Measurements from ENCODE around the gene ZNF467. TPM values are rescaled to one million over a fixed set of nuclear protein-coding genes. Genes with fewer than 3 reads are reported as not detected.

The ZNF467 gene
- total and polyA plus RNA-seq, 2 donors (not counting 3 experiments of a cell fraction or from before 2014, with no cell fraction given) = 4.2 to 8.9 TPM

DNA sequence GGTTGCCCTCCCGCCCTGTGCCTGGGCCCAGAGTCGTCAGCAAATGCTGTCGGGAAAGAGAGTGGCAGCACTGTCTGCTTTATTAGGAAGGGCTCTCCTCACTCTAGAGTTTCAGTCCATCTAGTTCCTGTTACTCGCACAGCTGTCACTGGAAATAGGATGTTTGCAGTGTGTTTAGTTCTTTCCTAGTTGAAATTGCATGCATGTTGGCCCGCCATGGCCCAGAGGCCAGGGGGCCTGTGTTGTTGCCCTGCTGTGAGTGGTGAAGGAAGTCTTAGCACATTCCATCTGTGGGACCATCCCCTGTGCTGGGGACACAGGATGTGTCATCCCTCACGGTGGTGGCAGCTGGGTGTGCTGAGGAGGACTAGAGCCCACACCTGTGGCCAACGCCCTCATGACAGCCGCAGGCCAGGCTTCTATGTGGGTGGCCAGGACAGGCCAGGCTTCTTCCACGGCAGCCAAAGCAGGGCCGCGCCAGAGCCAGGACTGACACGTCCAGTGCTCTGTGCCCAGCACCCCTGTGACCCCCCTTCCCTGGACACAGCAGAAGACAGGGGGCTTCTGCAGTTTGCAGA lies 45.4 kb downstream of the ZNF467 start:
- no peaks in the 10 kb centered on the region for H3K27me3 ChIP-seq (ENCODE audit: control insufficient read depth in 2 of 2, insufficient read depth in 2 of 2, low read length in 2 of 2)
- no peaks in the 10 kb centered on the region for H3K9me3 ChIP-seq (replicated peaks; ENCODE audit: control insufficient read depth, insufficient read depth, low read length)
- H3K9ac ChIP-seq (replicated peaks; ENCODE audit: extremely low read depth, insufficient read depth, low read length) = no peak overlapping the region
- H3K4me1 ChIP-seq (ENCODE audit: control insufficient read depth, extremely low read depth, insufficient read depth, low read length) = no peaks in the 10 kb centered on the region
- ChIA-PET CTCF (no interaction called here), POLR2A (no interaction called here)
- no peaks in the 10 kb centered on the region for H3K79me2 ChIP-seq (ENCODE audit: control insufficient read depth, insufficient read depth, low read length)
- peaks cover 0 to 23% of the 10 kb centered on the region in 2 experiments for H3K36me3 ChIP-seq (ENCODE audit: control insufficient read depth in 2 of 2, extremely low read depth in 1 of 2, insufficient read depth in 2 of 2, low read length in 2 of 2)
- H3K27ac ChIP-seq (ENCODE audit: insufficient read depth, low read depth, low read length) = no peak overlapping the region
- H3K4me2 ChIP-seq (ENCODE audit: insufficient read depth, low read length) = no peak overlapping the region
- no peak for FAIRE-seq
- H3K9me1 ChIP-seq (replicated peaks; ENCODE audit: control insufficient read depth, extremely low read depth, insufficient read depth, low read length) = no peaks in the 10 kb centered on the region
- no peaks in the 10 kb centered on the region for H4K20me1 ChIP-seq (replicated peaks; ENCODE audit: control insufficient read depth, extremely low read depth, insufficient read depth, low read length)
- no peak for DNase-seq (ENCODE audit: low read depth, low spot score)
- dilution Hi-C loops (cut with MboI; ENCODE audit: extremely low pct_ligation_motif_present, low sequenced_read_pairs) = no loop called here
- TF ChIP-seq, protein P1, sequence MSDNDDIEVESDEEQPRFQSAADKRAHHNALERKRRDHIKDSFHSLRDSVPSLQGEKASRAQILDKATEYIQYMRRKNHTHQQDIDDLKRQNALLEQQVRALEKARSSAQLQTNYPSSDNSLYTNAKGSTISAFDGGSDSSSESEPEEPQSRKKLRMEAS (IDR thresholded peaks at IDR 0.05; ENCODE audit: insufficient read depth, insufficient read length) = no peak
- TF ChIP-seq POLR2A (IDR thresholded peaks at IDR 0.05; ENCODE audit: low read depth, low read length) (no peak), FOS (IDR thresholded peaks at IDR 0.05; ENCODE audit: borderline replicate concordance, insufficient read depth, low read length) (no peak), JUN (IDR thresholded peaks at IDR 0.05; ENCODE audit: borderline replicate concordance, insufficient read depth, insufficient read length, low read depth) (no peak), POLR2AphosphoS5 (IDR thresholded peaks at IDR 0.05; ENCODE audit: insufficient read depth, low read depth, low read length) (no peak)
- TF ChIP-seq, protein P2, sequence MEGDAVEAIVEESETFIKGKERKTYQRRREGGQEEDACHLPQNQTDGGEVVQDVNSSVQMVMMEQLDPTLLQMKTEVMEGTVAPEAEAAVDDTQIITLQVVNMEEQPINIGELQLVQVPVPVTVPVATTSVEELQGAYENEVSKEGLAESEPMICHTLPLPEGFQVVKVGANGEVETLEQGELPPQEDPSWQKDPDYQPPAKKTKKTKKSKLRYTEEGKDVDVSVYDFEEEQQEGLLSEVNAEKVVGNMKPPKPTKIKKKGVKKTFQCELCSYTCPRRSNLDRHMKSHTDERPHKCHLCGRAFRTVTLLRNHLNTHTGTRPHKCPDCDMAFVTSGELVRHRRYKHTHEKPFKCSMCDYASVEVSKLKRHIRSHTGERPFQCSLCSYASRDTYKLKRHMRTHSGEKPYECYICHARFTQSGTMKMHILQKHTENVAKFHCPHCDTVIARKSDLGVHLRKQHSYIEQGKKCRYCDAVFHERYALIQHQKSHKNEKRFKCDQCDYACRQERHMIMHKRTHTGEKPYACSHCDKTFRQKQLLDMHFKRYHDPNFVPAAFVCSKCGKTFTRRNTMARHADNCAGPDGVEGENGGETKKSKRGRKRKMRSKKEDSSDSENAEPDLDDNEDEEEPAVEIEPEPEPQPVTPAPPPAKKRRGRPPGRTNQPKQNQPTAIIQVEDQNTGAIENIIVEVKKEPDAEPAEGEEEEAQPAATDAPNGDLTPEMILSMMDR (IDR thresholded peaks at IDR 0.05; ENCODE audit: extremely low read depth in 1 of 2, insufficient read depth in 1 of 2, low read depth in 1 of 2, low read length in 2 of 2) = no peak
- intact Hi-C loops (cut with micrococcal nuclease) = no loop called here
- H2AFZ ChIP-seq (ENCODE audit: low read depth, low read length) = no peak overlapping the region
- H3K4me3 ChIP-seq (replicated peaks in 1 of 3; ENCODE audit: insufficient read depth in 1 of 3, low read depth in 1 of 3, low read length in 3 of 3) = no peak overlapping the region
- BruUV-seq (replicated peaks) = no TSS peak

All from endothelial cell of umbilical vein (primary cell).